ENCODE results near the gene URGCP. TPM values are rescaled to one million over a fixed set of nuclear protein-coding genes. Genes with fewer than 3 reads are reported as not detected.

URGCP gene
- total and polyA plus RNA-seq, 2 of the 4 experiments (the other 2 are of a cell fraction) = 22.0 to 25.5 TPM

- no peak overlapping the region for H3K4me3 ChIP-seq (ENCODE audit: insufficient read depth, low read depth, low read length)
- no peaks in the 10 kb centered on the region for H3K27me3 ChIP-seq (ENCODE audit: control insufficient read depth, insufficient read depth, low read length)
- H3K18ac ChIP-seq (ENCODE audit: low read depth, low read length) = no peak overlapping the region
- DNase-seq (no peak), ATAC-seq (ENCODE audit: low read depth) (no peak)
- no peak overlapping the region for H4K8ac ChIP-seq (ENCODE audit: low read depth in 2 of 2, low read length in 2 of 2)
- BruUV-seq (replicated peaks) = no TSS peak
- H3K9me1 ChIP-seq (ENCODE audit: insufficient read depth, low read length) = no peaks in the 10 kb centered on the region
- H2AK9ac ChIP-seq (replicated peaks; ENCODE audit: low read depth, low read length, poor library complexity) = no peak overlapping the region
- H2AFZ ChIP-seq (replicated peaks; ENCODE audit: low read length, poor library complexity) = no peak overlapping the region
- intact Hi-C loops (cut with micrococcal nuclease) (loop anchor here (5.0 kb wide), 1 partner anchor 80 kb away; no protein-coding TSS in a partner anchor), in situ Hi-C loops (cut with MboI; ENCODE audit: low sequenced_read_pairs) (no loop called here), dilution Hi-C loops (cut with HindIII; ENCODE audit: low sequenced_read_pairs, unreplicated experiment) (no loop called here)
- H3K79me1 ChIP-seq (ENCODE audit: low read depth in 1 of 2, low read length in 2 of 2) = no peaks in the 10 kb centered on the region
- ChIA-PET CTCF (no interaction called here), POLR2A (ENCODE audit: unreplicated experiment) (no interaction called here)
- H2AK5ac ChIP-seq (ENCODE audit: low read depth, low read length) = no peak overlapping the region
- H2BK20ac ChIP-seq (ENCODE audit: low read depth, low read length) = no peak overlapping the region
- H4K91ac ChIP-seq (ENCODE audit: insufficient read depth, low read depth, low read length) = no peak overlapping the region
- H2BK5ac ChIP-seq (ENCODE audit: low read depth, low read length, poor library complexity, severe bottlenecking) = no peak overlapping the region
- no peak overlapping the region for H2BK120ac ChIP-seq (ENCODE audit: low read depth, low read length)
- H4K20me1 ChIP-seq (ENCODE audit: insufficient read depth, low read length) = no peaks in the 10 kb centered on the region
- no peaks in the 10 kb centered on the region for H3K4me1 ChIP-seq (ENCODE audit: control insufficient read depth, insufficient read depth, low read length)
- H3K36me3 ChIP-seq (ENCODE audit: control insufficient read depth, insufficient read depth, low read length) = peaks cover 15% of the 10 kb centered on the region
- no peak overlapping the region for H4K5ac ChIP-seq (ENCODE audit: low read depth, low read length)
- TF ChIP-seq CHD1 (IDR thresholded peaks at IDR 0.05; ENCODE audit: low read depth, low read length) = no peak
- TF ChIP-seq POLR2A (IDR thresholded peaks at IDR 0.05; ENCODE audit: low read depth, low read length) = no peak
- TF ChIP-seq MAFK (IDR thresholded peaks at IDR 0.05; ENCODE audit: low read depth, low read length) = no peak
- no peak for TF ChIP-seq RAD21 (IDR thresholded peaks at IDR 0.05; ENCODE audit: low read length)
- TF ChIP-seq, protein P1, sequence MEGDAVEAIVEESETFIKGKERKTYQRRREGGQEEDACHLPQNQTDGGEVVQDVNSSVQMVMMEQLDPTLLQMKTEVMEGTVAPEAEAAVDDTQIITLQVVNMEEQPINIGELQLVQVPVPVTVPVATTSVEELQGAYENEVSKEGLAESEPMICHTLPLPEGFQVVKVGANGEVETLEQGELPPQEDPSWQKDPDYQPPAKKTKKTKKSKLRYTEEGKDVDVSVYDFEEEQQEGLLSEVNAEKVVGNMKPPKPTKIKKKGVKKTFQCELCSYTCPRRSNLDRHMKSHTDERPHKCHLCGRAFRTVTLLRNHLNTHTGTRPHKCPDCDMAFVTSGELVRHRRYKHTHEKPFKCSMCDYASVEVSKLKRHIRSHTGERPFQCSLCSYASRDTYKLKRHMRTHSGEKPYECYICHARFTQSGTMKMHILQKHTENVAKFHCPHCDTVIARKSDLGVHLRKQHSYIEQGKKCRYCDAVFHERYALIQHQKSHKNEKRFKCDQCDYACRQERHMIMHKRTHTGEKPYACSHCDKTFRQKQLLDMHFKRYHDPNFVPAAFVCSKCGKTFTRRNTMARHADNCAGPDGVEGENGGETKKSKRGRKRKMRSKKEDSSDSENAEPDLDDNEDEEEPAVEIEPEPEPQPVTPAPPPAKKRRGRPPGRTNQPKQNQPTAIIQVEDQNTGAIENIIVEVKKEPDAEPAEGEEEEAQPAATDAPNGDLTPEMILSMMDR (conservative IDR thresholded peaks at IDR 0.05; ENCODE audit: low read depth, low read length) = no peak
- no peak for TF ChIP-seq SMC3 (IDR thresholded peaks at IDR 0.05; ENCODE audit: low read depth, low read length)
- no peak for TF ChIP-seq BHLHE40 (IDR thresholded peaks at IDR 0.05; ENCODE audit: low read depth, low read length)
- TF ChIP-seq, protein P2, sequence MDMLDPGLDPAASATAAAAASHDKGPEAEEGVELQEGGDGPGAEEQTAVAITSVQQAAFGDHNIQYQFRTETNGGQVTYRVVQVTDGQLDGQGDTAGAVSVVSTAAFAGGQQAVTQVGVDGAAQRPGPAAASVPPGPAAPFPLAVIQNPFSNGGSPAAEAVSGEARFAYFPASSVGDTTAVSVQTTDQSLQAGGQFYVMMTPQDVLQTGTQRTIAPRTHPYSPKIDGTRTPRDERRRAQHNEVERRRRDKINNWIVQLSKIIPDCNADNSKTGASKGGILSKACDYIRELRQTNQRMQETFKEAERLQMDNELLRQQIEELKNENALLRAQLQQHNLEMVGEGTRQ (IDR thresholded peaks at IDR 0.05; ENCODE audit: low read depth, low read length) = no peak
- no peak for TF ChIP-seq ELK1 (IDR thresholded peaks at IDR 0.05; ENCODE audit: borderline replicate concordance, low read depth, low read length)
- no peak for TF ChIP-seq FOS (IDR thresholded peaks at IDR 0.05; ENCODE audit: low read depth, low read length)
- TF ChIP-seq MAZ (IDR thresholded peaks at IDR 0.05; ENCODE audit: borderline replicate concordance, low read depth, low read length) = no peak
- no peak for TF ChIP-seq RCOR1 (IDR thresholded peaks at IDR 0.05; ENCODE audit: insufficient replicate concordance, low read length)
- TF ChIP-seq MXI1 (IDR thresholded peaks at IDR 0.05; ENCODE audit: borderline replicate concordance, low read depth, low read length) = no peak
- no peak for TF ChIP-seq CEBPB (IDR thresholded peaks at IDR 0.05; ENCODE audit: low read depth, low read length)
- no peak for TF ChIP-seq RFX5 (IDR thresholded peaks at IDR 0.05; ENCODE audit: low read depth, low read length)
- no peak for TF ChIP-seq NFE2L2 (IDR thresholded peaks at IDR 0.05; ENCODE audit: low read depth, low read length)
- no peak overlapping the region for H3K27ac ChIP-seq (ENCODE audit: insufficient read depth, low read length)
- no peak overlapping the region for H3K4me2 ChIP-seq (ENCODE audit: low read depth, low read length)
- H3K9me3 ChIP-seq (ENCODE audit: control insufficient read depth, insufficient read depth, low read length) = no peaks in the 10 kb centered on the region
- no peak overlapping the region for H2BK15ac ChIP-seq (ENCODE audit: low read depth, low read length)
- no peak overlapping the region for H3K9ac ChIP-seq (ENCODE audit: low read depth, low read length)
- no peak overlapping the region for H3K14ac ChIP-seq (replicated peaks; ENCODE audit: low read depth, low read length)
- H3K4ac ChIP-seq (ENCODE audit: low read depth, low read length) = no peak overlapping the region
- H3K56ac ChIP-seq (ENCODE audit: extremely low read depth, insufficient read depth, low read length) = no peak overlapping the region
- no CpG with 5 or more reads among the region's 3 CpGs for WGBS, 2 experiments (ENCODE audit: extremely low coverage in 2 of 2, insufficient read length in 1 of 2)
- no peak overlapping the region for H3K23ac ChIP-seq (ENCODE audit: low read depth, low read length)
Observed at GRCh38 chr7:43952028-43952427, 45.6 kb upstream of the URGCP start.
